OCI-LY3 (cell line): ENCODE measurements around the gene OASL.

Experiments
- H2AFZ ChIP-seq: fragments of 200-600, 300-600 bp; shearing (Covaris generic); 2 replicates; pipeline ENCODE4 v1.6.0; 2014; ENCODE audit warnings: antibody characterized with exemption, low read depth, low read length
- H3K27ac ChIP-seq: fragments of 200-600, 300-600 bp; sonication (generic); 2 replicates; pipeline ENCODE4 v1.5.1; 2014; ENCODE audit warnings: mild to moderate bottlenecking, low read length, moderate library complexity, mixed read lengths
- H3K27me3 ChIP-seq: fragments of 200-600, 300-600 bp; sonication (generic); 2 replicates; pipeline ENCODE4 v1.6.1; 2014; ENCODE audit warnings: low read depth, low read length, mixed read lengths
- H3K36me3 ChIP-seq: fragments of 200-600, 300-600 bp; sonication (generic); replicated peaks from 2 replicates; pipeline ENCODE3; 2014; ENCODE audit warnings: low read depth, low read length, mixed read lengths
- H3K4me1 ChIP-seq: fragments of 300-600, 200-600 bp; sonication (generic); 2 replicates; pipeline ENCODE4 v1.6.1; 2014; ENCODE audit warnings: low read length, mixed read lengths
- H3K4me2 ChIP-seq: fragments of 200-600, 300-600 bp; sonication (generic); 2 replicates; pipeline ENCODE4 v1.6.1; 2014; ENCODE audit warnings: low read length, mixed read lengths
- H3K4me3 ChIP-seq: fragments of 300-600, 200-600 bp; sonication (generic); 2 replicates; pipeline ENCODE4 v1.5.1; 2014; ENCODE audit warnings: antibody characterized with exemption, mild to moderate bottlenecking, low read length, moderate library complexity
- H3K79me2 ChIP-seq: fragments of 300-600, 200-600 bp; shearing (Covaris generic); 2 replicates; pipeline ENCODE4 v1.6.1; 2014; ENCODE audit warnings: mild to moderate bottlenecking, low read length, mixed read lengths
- H3K9ac ChIP-seq: fragments of 300-600, 200-600 bp; shearing (Covaris generic); 2 replicates; pipeline ENCODE4 v1.6.0; 2014; ENCODE audit warnings: mild to moderate bottlenecking, low read length, moderate library complexity
- H3K9me3 ChIP-seq: fragments of 200-600, 300-600 bp; shearing (Covaris generic); 2 replicates; pipeline ENCODE4 v1.6.1; 2014; ENCODE audit warnings: low read length, mixed read lengths; ENCODE audit not compliant: insufficient read depth
- H4K20me1 ChIP-seq: fragments of 200-600, 300-600 bp; sonication (generic); 2 replicates; pipeline ENCODE4 v1.6.1; 2016; ENCODE audit warnings: low read length, mixed read lengths; ENCODE audit not compliant: insufficient read depth
- CTCF ChIP-seq: fragments of 200-600, 300-600 bp; sonication (generic); IDR thresholded peaks from 2 replicates; pipeline ENCODE4 v1.5.1; 2014; ENCODE audit warnings: antibody characterized with exemption, low read length, low read depth
- EZH2phosphoT487 ChIP-seq: fragments of 200-600 bp; shearing (Covaris generic); IDR thresholded peaks from 2 replicates; pipeline ENCODE4 v1.6.1; 2018; ENCODE audit warnings: antibody characterized with exemption, mixed run types, low read depth

Gene OASL

GRCh38 chr12:121062391-121063045 is 23.5 kb upstream of the OASL start:
- no peaks in the 10 kb centered on the region for H3K36me3 ChIP-seq
- H3K9ac ChIP-seq = no peak overlapping the region
- H2AFZ ChIP-seq = no peak overlapping the region
- no peak overlapping the region for H3K4me3 ChIP-seq
- no peaks in the 10 kb centered on the region for H3K79me2 ChIP-seq
- TF ChIP-seq EZH2phosphoT487 (no peak), CTCF (no peak)
- peaks cover 12% of the 10 kb centered on the region for H3K4me1 ChIP-seq
- H3K9me3 ChIP-seq = no peaks in the 10 kb centered on the region
- H3K4me2 ChIP-seq = no peak overlapping the region
- no peak overlapping the region for H3K27ac ChIP-seq
- no peaks in the 10 kb centered on the region for H3K27me3 ChIP-seq
- no peaks in the 10 kb centered on the region for H4K20me1 ChIP-seq

GRCh38 chr12:121061831-121062230 is 22.8 kb upstream of the OASL start:
- Histone ChIP-seq H3K36me3 (no peaks in the 10 kb centered on the region), H3K4me3 (no peak overlapping the region), H3K27me3 (no peaks in the 10 kb centered on the region), H3K27ac (no peak overlapping the region), H2AFZ (no peak overlapping the region), H4K20me1 (no peaks in the 10 kb centered on the region), H3K9me3 (no peaks in the 10 kb centered on the region), H3K79me2 (no peaks in the 10 kb centered on the region), H3K4me2 (no peak overlapping the region), H3K9ac (no peak overlapping the region), H3K4me1 (peaks cover 12% of the 10 kb centered on the region)
- TF ChIP-seq EZH2phosphoT487 (no peak), CTCF (peak; percentile 40)

- H2AFZ ChIP-seq = peak overlapping the region; percentile 99
- no peaks in the 10 kb centered on the region for H3K27me3 ChIP-seq
- H3K27ac ChIP-seq = 0 out of 2 replicates have a peak overlapping the region, but pooled peaks have one; percentile 0
- no peaks in the 10 kb centered on the region for H3K79me2 ChIP-seq
- TF ChIP-seq CTCF (peak; percentile 63), EZH2phosphoT487 (no peak)
- peak overlapping the region; percentile 75 for H3K4me3 ChIP-seq
- peaks cover 12% of the 10 kb centered on the region for H3K4me1 ChIP-seq
- no peaks in the 10 kb centered on the region for H4K20me1 ChIP-seq
- peak overlapping the region; percentile 73 for H3K9ac ChIP-seq
- H3K9me3 ChIP-seq = no peaks in the 10 kb centered on the region
- H3K4me2 ChIP-seq = peak overlapping the region; percentile 98
- no peaks in the 10 kb centered on the region for H3K36me3 ChIP-seq
These were observed 21.3 kb upstream of the OASL start for GRCh38 chr12:121060149-121061001.
